Esophagus squamous epithelium (tissue), 4 donors: ENCODE measurements around the gene HBD.

Experiments
- CTCF ChIP-seq, 6 experiments: fragments of 450-650 bp in 4 of 6; fragments of 200-600 bp in 2 of 6; sonication (generic) in 2 of 6; IDR thresholded peaks; one replicate each; pipeline ENCODE4 v1.5.1; 2016 to 2019; ENCODE audit warnings: antibody characterized with exemption in 6 of 6, mild to moderate bottlenecking in 4 of 6, moderate library complexity in 4 of 6
- POLR2A ChIP-seq, 4 donors: fragments of 450-650 bp; IDR thresholded peaks; one replicate each; pipeline ENCODE4 v1.6.1; 2017; ENCODE audit warnings: antibody characterized with exemption in 4 of 4, mild to moderate bottlenecking in 4 of 4, moderate library complexity in 3 of 4

- TF ChIP-seq CTCF (IDR thresholded peaks at IDR 0.05) (no peak), POLR2A (IDR thresholded peaks at IDR 0.05) (no peak)
Measured at GRCh38 chr11:5235364-5236095, 1.2 kb upstream of the HBD start.
